Measurements from ENCODE around the gene ARHGAP33.

ARHGAP33 gene

GRCh38 chr19:35784503-35785338 is 9.4 kb downstream of the ARHGAP33 start:
- Histone ChIP-seq H3K4me3 (ENCODE audit: severe bottlenecking) (no peak overlapping the region), H3K27me3 (ENCODE audit: insufficient read depth, poor library complexity, severe bottlenecking) (no peaks in the 10 kb centered on the region), H3K4me1 (ENCODE audit: insufficient read depth, poor library complexity, severe bottlenecking) (no peaks in the 10 kb centered on the region), H3K36me3 (ENCODE audit: low read depth) (no peaks in the 10 kb centered on the region), H3K27ac (ENCODE audit: poor library complexity, severe bottlenecking) (no peak overlapping the region), H3K9me3 (ENCODE audit: severe bottlenecking) (no peaks in the 10 kb centered on the region)
- no peak for ATAC-seq (ENCODE audit: low read depth)
- DNase-seq (ENCODE audit: low spot score) = no peak
- no peak for TF ChIP-seq CTCF (IDR thresholded peaks at IDR 0.05; ENCODE audit: poor library complexity, severe bottlenecking)

- TF ChIP-seq CTCF (IDR thresholded peaks at IDR 0.05; ENCODE audit: poor library complexity, severe bottlenecking) = no peak
- no peak for DNase-seq (ENCODE audit: low spot score)
Measured at GRCh38 chr19:35785339-35785627, 9.9 kb downstream of the ARHGAP33 start.

GRCh38 chr19:35786299-35787160 is 11.2 kb downstream of the ARHGAP33 start:
- H3K27me3 ChIP-seq (ENCODE audit: insufficient read depth, poor library complexity, severe bottlenecking) = no peaks in the 10 kb centered on the region
- no peak overlapping the region for H3K4me3 ChIP-seq (ENCODE audit: severe bottlenecking)
- no peak overlapping the region for H3K27ac ChIP-seq (ENCODE audit: poor library complexity, severe bottlenecking)
- H3K9me3 ChIP-seq (ENCODE audit: severe bottlenecking) = no peaks in the 10 kb centered on the region
- no peak for DNase-seq (ENCODE audit: low spot score)
- H3K36me3 ChIP-seq (ENCODE audit: low read depth) = no peaks in the 10 kb centered on the region
- no peaks in the 10 kb centered on the region for H3K4me1 ChIP-seq (ENCODE audit: insufficient read depth, poor library complexity, severe bottlenecking)
- no peak for TF ChIP-seq CTCF (IDR thresholded peaks at IDR 0.05; ENCODE audit: poor library complexity, severe bottlenecking)
- ATAC-seq (ENCODE audit: low read depth) = no peak

More at GRCh38 chr19:35785339-35785627, 9.9 kb downstream of the ARHGAP33 start:
- Histone ChIP-seq H3K27me3 (ENCODE audit: insufficient read depth, poor library complexity, severe bottlenecking) (no peaks in the 10 kb centered on the region), H3K27ac (ENCODE audit: poor library complexity, severe bottlenecking) (no peak overlapping the region), H3K36me3 (ENCODE audit: low read depth) (no peaks in the 10 kb centered on the region), H3K4me1 (ENCODE audit: insufficient read depth, poor library complexity, severe bottlenecking) (no peaks in the 10 kb centered on the region), H3K4me3 (ENCODE audit: severe bottlenecking) (no peak overlapping the region), H3K9me3 (ENCODE audit: severe bottlenecking) (no peaks in the 10 kb centered on the region)
- no peak for ATAC-seq (ENCODE audit: low read depth)

GRCh38 chr19:35787227-35787799 is 11.9 kb downstream of the ARHGAP33 start:
- H3K9me3 ChIP-seq (ENCODE audit: severe bottlenecking) = no peaks in the 10 kb centered on the region
- H3K27ac ChIP-seq (ENCODE audit: poor library complexity, severe bottlenecking) = no peak overlapping the region
- H3K4me3 ChIP-seq (ENCODE audit: severe bottlenecking) = no peak overlapping the region
- DNase-seq (ENCODE audit: low spot score) (no peak), ATAC-seq (ENCODE audit: low read depth) (no peak)
- no peak for TF ChIP-seq CTCF (IDR thresholded peaks at IDR 0.05; ENCODE audit: poor library complexity, severe bottlenecking)
- no peaks in the 10 kb centered on the region for H3K27me3 ChIP-seq (ENCODE audit: insufficient read depth, poor library complexity, severe bottlenecking)
- no peaks in the 10 kb centered on the region for H3K4me1 ChIP-seq (ENCODE audit: insufficient read depth, poor library complexity, severe bottlenecking)
- no peaks in the 10 kb centered on the region for H3K36me3 ChIP-seq (ENCODE audit: low read depth)
